Thymus (tissue), 11 donors: ENCODE results near the gene FBXL7. TPM values are rescaled to one million over a fixed set of nuclear protein-coding genes. Genes with fewer than 3 reads are reported as not detected.

Experiments used
- DNase-seq, 9 donors: peaks; one replicate each; pipeline ENCODE4 v3.0.0-alpha.2; 2013; ENCODE audit warnings: low spot score in 9 of 9, low read depth in 6 of 9, missing footprints in 1 of 9
- H3K27ac ChIP-seq, 2 donors: one replicate each; pipeline ENCODE4 v1.5.1; 2013; ENCODE audit warnings: control low read depth in 1 of 2, low read depth in 1 of 2, low read length in 1 of 2, mild to moderate bottlenecking in 1 of 2, moderate library complexity in 1 of 2
- H3K27me3 ChIP-seq, 2 donors: one replicate each; pipeline ENCODE4 v1.5.1; 2013; ENCODE audit warnings: low read length in 1 of 2; ENCODE audit not compliant: control insufficient read depth in 2 of 2, insufficient read depth in 1 of 2
- H3K36me3 ChIP-seq, 2 donors: one replicate each; pipeline ENCODE4 v1.5.1; 2013; ENCODE audit warnings: low read length in 1 of 2, mild to moderate bottlenecking in 1 of 2, moderate library complexity in 1 of 2; ENCODE audit not compliant: control insufficient read depth in 2 of 2, insufficient read depth in 2 of 2
- H3K4me1 ChIP-seq, 2 donors: one replicate each; pipeline ENCODE4 v1.5.1; 2013; ENCODE audit warnings: low read length in 2 of 2; ENCODE audit not compliant: control insufficient read depth in 2 of 2, insufficient read depth in 2 of 2
- H3K4me3 ChIP-seq, 2 donors: one replicate each; pipeline ENCODE4 v1.5.1; 2013; ENCODE audit warnings: low read length in 2 of 2, control low read depth in 1 of 2, mild to moderate bottlenecking in 1 of 2
- H3K9me3 ChIP-seq, 2 donors: one replicate each; pipeline ENCODE4 v1.5.1; 2013; ENCODE audit warnings: low read length in 1 of 2, mild to moderate bottlenecking in 1 of 2; ENCODE audit not compliant: control insufficient read depth in 2 of 2, insufficient read depth in 1 of 2
- WGBS: extraction: QIAGEN DNeasy Blood & Tissue Kit; methylation state at CpG from one replicate; pipeline ENCODE4 v1.1.7; 2013; 5-methylcytosine and 5-hydroxymethylcytosine counted together
- polyA plus RNA-seq: library from polyadenylated mRNA; stranded (reverse); fragments of 200-250 nt; gene quantifications from one replicate; pipeline ENCODE4 v1.2.3, GENCODE V29; 2013
- total RNA-seq: library from RNA; stranded (reverse); fragments of 120-200 nt; gene quantifications from one replicate; pipeline ENCODE4 v1.2.4, GENCODE V29; 2013
- donor health status: healthy.

FBXL7 gene
- total and polyA plus RNA-seq, 2 donors, result 0.90 to 2.7 TPM

GRCh38 chr5:15980835-15981234, 480.9 kb downstream of the FBXL7 start:
- no peaks in the 10 kb centered on the region for H3K4me1 ChIP-seq
- no peaks in the 10 kb centered on the region for H3K36me3 ChIP-seq
- no peaks in the 10 kb centered on the region for H3K27me3 ChIP-seq
- WGBS, result 91% methylated on average over 2 of the region's 2 CpGs
- no peaks in the 10 kb centered on the region for H3K9me3 ChIP-seq
- no peak overlapping the region for H3K4me3 ChIP-seq
- no peak for DNase-seq
- no peak overlapping the region for H3K27ac ChIP-seq

DNA sequence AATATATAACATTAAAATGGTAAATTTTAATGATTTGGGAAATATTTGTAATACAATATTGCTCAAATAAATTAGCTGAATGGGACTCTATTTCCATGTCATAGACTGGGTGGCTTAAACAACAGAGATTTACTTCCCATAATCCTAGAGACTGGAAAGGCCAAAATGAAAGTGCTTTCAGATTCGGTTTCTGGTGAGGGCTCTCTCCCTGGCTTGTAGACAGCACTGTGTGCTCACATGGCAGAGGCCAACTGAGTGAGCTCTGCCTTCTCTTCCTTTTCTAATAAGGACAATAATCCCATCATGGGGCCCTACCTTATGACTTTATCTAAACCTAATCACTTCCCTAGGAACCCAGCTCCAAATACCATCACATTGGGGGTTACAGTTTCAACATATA, 483.4 kb downstream of the FBXL7 start:
- no peaks in the 10 kb centered on the region for H3K36me3 ChIP-seq
- no peak overlapping the region for H3K27ac ChIP-seq
- no peaks in the 10 kb centered on the region for H3K9me3 ChIP-seq
- no peaks in the 10 kb centered on the region for H3K4me1 ChIP-seq
- WGBS, result 85% methylated on average over 1 of the region's 1 CpG
- no peak for DNase-seq
- H3K4me3 ChIP-seq, result no peak overlapping the region
- no peaks in the 10 kb centered on the region for H3K27me3 ChIP-seq
